ENCODE data around the gene OXER1.

DNA sequence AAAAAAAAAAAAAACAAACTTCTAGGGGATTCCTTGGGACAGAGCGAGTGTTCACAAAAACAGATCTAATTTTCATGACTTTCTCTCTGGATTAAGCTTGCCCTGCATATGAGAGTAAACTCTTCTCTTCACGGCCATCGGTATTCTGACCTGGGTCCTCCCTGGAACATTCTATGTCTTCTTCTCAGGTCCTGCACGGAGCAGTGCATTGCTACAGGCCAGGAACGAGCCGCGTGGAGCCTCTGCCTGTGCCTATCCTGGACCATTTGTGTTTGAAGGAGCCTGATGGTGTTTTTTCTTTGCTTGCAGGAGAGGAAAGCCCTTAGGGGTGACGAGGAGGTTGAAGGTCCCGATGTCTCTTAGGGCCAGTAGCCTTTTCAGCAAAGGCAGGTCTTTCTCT, 1.8 kb upstream of the OXER1 start:
- TF ChIP-seq, protein P1, sequence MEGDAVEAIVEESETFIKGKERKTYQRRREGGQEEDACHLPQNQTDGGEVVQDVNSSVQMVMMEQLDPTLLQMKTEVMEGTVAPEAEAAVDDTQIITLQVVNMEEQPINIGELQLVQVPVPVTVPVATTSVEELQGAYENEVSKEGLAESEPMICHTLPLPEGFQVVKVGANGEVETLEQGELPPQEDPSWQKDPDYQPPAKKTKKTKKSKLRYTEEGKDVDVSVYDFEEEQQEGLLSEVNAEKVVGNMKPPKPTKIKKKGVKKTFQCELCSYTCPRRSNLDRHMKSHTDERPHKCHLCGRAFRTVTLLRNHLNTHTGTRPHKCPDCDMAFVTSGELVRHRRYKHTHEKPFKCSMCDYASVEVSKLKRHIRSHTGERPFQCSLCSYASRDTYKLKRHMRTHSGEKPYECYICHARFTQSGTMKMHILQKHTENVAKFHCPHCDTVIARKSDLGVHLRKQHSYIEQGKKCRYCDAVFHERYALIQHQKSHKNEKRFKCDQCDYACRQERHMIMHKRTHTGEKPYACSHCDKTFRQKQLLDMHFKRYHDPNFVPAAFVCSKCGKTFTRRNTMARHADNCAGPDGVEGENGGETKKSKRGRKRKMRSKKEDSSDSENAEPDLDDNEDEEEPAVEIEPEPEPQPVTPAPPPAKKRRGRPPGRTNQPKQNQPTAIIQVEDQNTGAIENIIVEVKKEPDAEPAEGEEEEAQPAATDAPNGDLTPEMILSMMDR (CRISPR knock-in tag; IDR thresholded peaks at IDR 0.05): no peak
- TF ChIP-seq KDM5A (IDR thresholded peaks at IDR 0.05; ENCODE audit: borderline replicate concordance, low read length) (no peak), ZFP41 (CRISPR knock-in tag; IDR thresholded peaks at IDR 0.05; ENCODE audit: borderline replicate concordance) (no peak), ZNF331 (CRISPR knock-in tag; IDR thresholded peaks at IDR 0.05) (no peak)
- TF ChIP-seq, protein P2, sequence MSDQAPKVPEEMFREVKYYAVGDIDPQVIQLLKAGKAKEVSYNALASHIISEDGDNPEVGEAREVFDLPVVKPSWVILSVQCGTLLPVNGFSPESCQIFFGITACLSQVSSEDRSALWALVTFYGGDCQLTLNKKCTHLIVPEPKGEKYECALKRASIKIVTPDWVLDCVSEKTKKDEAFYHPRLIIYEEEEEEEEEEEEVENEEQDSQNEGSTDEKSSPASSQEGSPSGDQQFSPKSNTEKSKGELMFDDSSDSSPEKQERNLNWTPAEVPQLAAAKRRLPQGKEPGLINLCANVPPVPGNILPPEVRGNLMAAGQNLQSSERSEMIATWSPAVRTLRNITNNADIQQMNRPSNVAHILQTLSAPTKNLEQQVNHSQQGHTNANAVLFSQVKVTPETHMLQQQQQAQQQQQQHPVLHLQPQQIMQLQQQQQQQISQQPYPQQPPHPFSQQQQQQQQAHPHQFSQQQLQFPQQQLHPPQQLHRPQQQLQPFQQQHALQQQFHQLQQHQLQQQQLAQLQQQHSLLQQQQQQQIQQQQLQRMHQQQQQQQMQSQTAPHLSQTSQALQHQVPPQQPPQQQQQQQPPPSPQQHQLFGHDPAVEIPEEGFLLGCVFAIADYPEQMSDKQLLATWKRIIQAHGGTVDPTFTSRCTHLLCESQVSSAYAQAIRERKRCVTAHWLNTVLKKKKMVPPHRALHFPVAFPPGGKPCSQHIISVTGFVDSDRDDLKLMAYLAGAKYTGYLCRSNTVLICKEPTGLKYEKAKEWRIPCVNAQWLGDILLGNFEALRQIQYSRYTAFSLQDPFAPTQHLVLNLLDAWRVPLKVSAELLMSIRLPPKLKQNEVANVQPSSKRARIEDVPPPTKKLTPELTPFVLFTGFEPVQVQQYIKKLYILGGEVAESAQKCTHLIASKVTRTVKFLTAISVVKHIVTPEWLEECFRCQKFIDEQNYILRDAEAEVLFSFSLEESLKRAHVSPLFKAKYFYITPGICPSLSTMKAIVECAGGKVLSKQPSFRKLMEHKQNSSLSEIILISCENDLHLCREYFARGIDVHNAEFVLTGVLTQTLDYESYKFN (CRISPR knock-in tag; conservative IDR thresholded peaks at IDR 0.05): no peak
